AG20443 (cell line): Measurements from ENCODE around the gene RACK1.

ENCODE experiments used
- DNase-seq: peaks from one replicate; pipeline ENCODE4 v3.0.0; 2012; ENCODE audit warnings: low spot score, mixed read lengths

RACK1 gene

DNA sequence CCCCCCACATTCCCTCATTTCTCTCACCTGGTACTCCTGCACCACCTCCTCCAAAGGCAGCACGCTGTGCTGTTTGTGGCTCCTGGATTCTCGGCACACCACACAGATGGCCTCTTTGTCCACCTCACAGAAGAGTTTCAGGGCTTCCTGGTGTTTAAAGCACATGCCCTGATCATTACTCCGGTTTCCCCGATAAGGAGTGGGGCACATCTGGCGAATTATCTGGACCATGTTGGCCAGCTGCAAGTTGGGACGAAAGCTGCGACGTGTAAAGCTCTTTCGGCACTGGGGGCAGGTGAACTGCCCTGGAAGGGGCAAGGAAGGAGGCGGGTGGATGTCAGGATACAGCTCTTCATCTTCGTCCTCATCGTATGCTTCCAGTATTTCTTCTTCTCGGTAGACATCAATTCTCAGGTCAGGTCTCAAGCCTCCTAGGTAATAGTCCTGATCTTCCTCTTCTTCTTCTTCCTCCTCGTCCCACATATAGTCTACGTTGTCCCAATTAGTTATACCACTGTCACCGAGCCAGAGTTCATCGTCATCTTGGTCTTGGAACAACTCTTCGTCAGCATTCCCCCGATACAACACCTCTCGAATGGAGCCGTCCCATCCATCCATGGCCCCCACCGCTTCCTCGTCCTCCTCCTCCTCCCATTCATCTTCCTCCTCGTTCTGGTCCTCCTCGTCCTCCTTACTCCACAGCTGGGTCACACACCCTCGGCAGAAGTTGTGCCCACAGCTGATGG, 16.4 kb upstream of the RACK1 start:
- no peak for DNase-seq

GRCh38 chr5:181259283-181259682, 15.6 kb upstream of the RACK1 start:
- no peak for DNase-seq

DNA sequence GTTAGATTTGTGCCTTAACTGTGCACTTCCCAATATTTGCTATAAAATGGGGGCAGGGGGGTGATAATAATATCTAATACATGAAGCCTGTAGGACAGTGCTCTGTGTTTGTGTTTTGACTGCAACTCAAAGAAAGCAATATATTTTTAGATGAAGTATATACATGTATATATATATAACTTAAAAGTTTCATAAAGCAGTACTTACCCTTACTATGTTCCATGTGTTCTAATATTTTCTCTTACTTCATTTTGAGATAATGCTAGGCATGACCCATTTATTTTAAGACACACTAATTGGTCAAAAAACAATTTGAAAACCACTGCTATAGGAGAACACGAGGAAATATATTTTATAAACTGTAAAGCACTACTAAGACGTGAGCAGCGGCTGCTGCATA, 14.9 kb upstream of the RACK1 start:
- no peak for DNase-seq

GRCh38 chr5:181255836-181256578, 12.3 kb upstream of the RACK1 start:
- no peak for DNase-seq

DNA sequence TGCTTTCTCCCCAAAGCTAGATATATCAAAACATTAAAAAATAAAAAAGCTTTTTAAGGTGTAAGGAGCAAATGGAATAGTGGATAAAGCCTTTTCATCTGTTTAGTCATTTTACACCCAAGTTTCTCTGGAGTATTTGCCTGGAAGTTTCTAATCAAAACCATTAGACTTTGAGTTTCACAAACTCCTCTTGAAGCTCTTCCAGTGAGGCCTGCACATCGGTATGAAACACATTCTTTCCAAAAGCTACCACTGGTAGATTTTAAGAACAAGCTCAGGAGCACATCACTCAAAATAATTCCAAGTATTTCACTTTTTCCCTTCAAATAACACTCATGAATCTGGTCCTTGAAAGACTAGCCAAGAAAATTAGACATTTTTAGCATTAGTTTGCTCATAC, 11.6 kb upstream of the RACK1 start:
- no peak for DNase-seq

DNA sequence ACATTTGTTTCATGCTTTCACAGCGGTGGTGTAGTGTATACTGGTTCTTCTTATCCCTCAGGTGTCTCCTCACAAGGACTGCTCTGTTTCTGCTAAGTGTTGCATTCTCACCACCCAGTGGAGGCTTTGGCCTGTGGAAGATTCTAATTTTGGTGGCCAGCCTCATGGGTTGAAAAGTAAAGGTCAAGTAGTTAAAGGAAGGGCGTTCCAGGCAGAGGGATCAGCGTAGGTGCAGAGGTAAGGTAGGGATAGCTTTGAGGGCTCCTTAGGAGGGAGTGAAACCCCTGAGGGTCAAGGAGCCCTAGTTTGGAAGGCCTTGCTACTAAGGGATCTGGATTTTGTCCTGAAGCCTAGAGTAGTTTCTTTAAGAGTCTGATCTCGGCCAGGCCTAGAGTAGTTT, 4.6 kb upstream of the RACK1 start:
- no peak for DNase-seq

- DNase-seq = peak; percentile 96
These were observed 2.8 kb upstream of the RACK1 start for GRCh38 chr5:181246276-181247049.

- no peak for DNase-seq
These were observed 1.9 kb upstream of the RACK1 start for GRCh38 chr5:181245427-181246275.

- no peak for DNase-seq
These were observed 615 bp downstream of the RACK1 start for GRCh38 chr5:181243018-181243563.

DNA sequence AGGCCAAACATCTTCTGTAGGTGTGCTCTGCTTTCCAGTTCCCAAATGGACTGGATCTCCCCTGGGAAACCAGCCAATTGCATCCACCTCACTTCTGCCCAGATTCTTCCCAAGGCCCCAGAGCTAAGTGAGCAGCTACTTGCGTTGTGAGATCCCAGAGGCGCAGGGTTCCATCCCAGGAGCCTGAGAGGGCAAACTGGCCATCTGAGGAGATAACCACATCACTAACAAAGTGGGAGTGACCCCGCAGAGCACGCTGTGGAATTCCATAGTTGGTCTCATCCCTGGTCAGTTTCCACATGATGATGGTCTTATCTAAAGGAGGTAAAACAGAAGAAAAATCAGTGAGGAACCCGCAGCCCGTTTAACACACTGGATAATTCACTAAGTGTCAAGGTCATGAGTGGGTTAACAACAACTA, 1.7 kb downstream of the RACK1 start:
- no peak for DNase-seq

DNA sequence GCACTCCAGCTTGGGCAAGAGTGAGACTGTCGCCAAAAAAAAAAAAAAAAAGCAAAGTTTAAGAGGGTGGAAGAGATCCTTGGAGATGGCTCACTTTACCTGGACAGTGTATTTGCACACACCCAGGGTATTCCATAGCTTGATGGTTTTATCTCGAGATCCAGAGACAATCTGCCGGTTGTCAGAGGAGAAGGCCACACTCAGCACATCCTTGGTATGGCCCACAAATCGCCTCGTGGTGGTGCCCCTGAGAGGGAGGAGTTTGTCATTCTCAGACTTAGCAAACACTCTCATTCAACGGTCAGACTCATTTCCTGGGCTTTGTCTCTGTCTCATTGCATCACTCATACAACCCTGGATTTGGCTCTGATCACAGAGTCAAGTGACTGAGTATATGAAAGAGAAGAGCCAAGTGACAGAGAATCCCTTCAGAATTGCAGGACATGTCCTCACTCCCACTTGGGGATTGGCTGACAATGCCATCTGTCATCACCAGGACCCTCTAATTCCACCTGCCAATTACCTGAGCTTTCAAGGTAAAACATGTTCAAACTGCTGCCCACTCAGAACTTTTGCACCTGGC, 2.2 kb downstream of the RACK1 start:
- peak; percentile 68 for DNase-seq

DNA sequence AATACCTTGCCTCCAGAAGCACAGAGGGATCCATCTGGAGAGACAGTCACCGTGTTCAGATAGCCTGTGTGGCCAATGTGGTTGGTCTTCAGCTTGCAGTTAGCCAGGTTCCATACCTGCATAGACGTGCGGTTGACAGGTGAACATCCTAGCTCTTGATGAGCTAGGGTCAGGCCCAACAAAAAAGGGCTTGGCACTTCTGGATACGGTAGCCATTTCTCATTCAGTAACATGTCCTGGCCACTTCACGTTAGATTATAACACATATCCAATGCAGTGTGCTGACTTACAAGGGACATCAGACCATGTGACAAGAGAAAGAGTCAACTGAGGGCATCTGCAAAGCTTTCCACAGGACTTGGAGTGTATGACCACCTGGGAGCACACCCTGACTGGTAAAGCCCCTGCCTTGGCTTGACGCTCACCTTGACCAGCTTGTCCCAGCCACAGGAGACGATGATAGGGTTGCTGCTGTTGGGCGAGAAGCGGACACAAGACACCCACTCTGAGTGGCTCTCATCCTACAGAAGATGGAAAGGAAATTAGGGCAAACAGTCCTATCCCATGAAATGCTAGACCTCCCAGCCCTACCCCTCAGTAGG, 4.5 kb downstream of the RACK1 start:
- no peak for DNase-seq

- no peak for DNase-seq
These were observed 5.8 kb downstream of the RACK1 start for GRCh38 chr5:181237729-181238385.

- no peak for DNase-seq
These were observed 6.6 kb downstream of the RACK1 start for GRCh38 chr5:181236954-181237641.

DNA sequence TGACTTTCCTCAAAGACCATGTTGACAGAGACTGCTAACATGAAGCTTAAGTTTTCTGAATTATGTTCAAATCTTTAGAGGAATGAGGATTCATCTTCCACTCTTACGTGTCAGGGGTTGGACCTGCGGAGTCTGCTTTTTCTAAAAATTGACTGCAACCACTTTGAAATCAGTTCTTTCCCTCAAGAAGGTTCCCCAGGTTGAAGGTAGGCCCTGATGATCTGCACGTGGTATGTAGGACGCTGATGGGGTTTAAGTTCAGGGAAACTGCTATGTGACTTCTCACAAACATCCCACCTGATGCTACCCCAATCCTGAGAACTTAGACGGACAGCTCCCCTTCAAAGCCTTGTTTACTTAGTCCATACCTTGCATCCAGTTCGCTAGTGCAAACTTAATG, 7.2 kb downstream of the RACK1 start:
- DNase-seq = no peak

- no peak for DNase-seq
These were observed 7.9 kb downstream of the RACK1 start for GRCh38 chr5:181235689-181236366.

- DNase-seq = no peak
These were observed 8.4 kb downstream of the RACK1 start for GRCh38 chr5:181235323-181235688.

GRCh38 chr5:181234455-181235306, 9.0 kb downstream of the RACK1 start:
- DNase-seq = no peak
